Activated naive CD8-positive, alpha-beta T cell treated with anti-CD3 and anti-CD28 coated beads, Interleukin-2, amount 10 ng/mL, durations not matched to agents 7 days and 5 days (primary cell): Measurements from ENCODE around the gene CCDC102A. TPM values are rescaled to one million over a fixed set of nuclear protein-coding genes. Genes with fewer than 3 reads are reported as not detected.

Experiments used
- ATAC-seq: fragments of 150-1000 bp; cut with Tn5 transposase; one replicate; pipeline ENCODE4 v1.10.0; 2021; ENCODE audit warnings: low read depth, moderate library complexity
- POLR2A ChIA-PET: fragments of 350-600 bp; sonication (Branson Sonifier 250); formaldehyde crosslinking; loops from one replicate; lab custom pipeline; 2021; ENCODE audit warnings: antibody characterized with exemption; lab: Charles Lee
- DNase-seq: peaks from one replicate; pipeline ENCODE4 v3.0.0; 2021
- H3K27ac Mint-ChIP-seq: one replicate; pipeline ENCODE4 v1.8.0; 2022; ENCODE audit warnings: mild to moderate bottlenecking, mixed read lengths
- H3K27me3 Mint-ChIP-seq: one replicate; pipeline ENCODE4 v1.8.0; 2022; ENCODE audit warnings: mild to moderate bottlenecking, moderate library complexity, mixed read lengths
- H3K36me3 Mint-ChIP-seq: one replicate; pipeline ENCODE4 v1.8.0; 2021; ENCODE audit warnings: mild to moderate bottlenecking, mixed read lengths
- H3K4me1 Mint-ChIP-seq: one replicate; pipeline ENCODE4 v1.8.0; 2021; ENCODE audit warnings: mixed read lengths
- H3K4me3 Mint-ChIP-seq: one replicate; pipeline ENCODE4 v1.8.0; 2022; ENCODE audit warnings: mild to moderate bottlenecking, moderate library complexity, mixed read lengths
- H3K9me3 Mint-ChIP-seq: one replicate; pipeline ENCODE4 v1.8.0; 2021; ENCODE audit warnings: mixed read lengths
- total RNA-seq, 2 experiments: library from RNA; stranded (reverse); gene quantifications; one replicate each; pipeline ENCODE4 v1.2.3, GENCODE V29; 2021

The CCDC102A gene
- 10 to 100 TPM; 11.3 to 15.1 TPM for total RNA-seq

- Mint-ChIP-seq H3K36me3 (no peaks in the 10 kb centered on the region), H3K27ac (peak within 1 kb of the TSS; percentile 87), H3K9me3 (no peaks in the 10 kb centered on the region), H3K27me3 (no peaks in the 10 kb centered on the region), H3K4me1 (peaks cover 64% of the 10 kb centered on the region), H3K4me3 (peak within 1 kb of the TSS; percentile 90)
- POLR2A ChIA-PET = interaction anchor here (0.6 to 2.5 kb wide), 8 partner anchors 9 to 90 kb away, joined by 3 to 10 read pairs (median 7); partner anchors contain the start of genes CIAPIN1, COQ9 and DOK4
- peak; percentile 55 for ATAC-seq
- DNase-seq = peak; percentile 69
These were observed at the start of gene CCDC102A for GRCh38 chr16:57536306-57537193. TSS of gene CCDC102A (minus strand) at chr16:57536571. CDS start at chr16:57529177, 7,394 bp downstream.

- no peak for ATAC-seq
- Mint-ChIP-seq H3K36me3 (peaks cover 12% of the 10 kb centered on the region), H3K9me3 (no peaks in the 10 kb centered on the region), H3K4me3 (peak overlapping the region; percentile 26), H3K27me3 (no peaks in the 10 kb centered on the region), H3K27ac (peak overlapping the region; percentile 30), H3K4me1 (peaks cover 42% of the 10 kb centered on the region)
- DNase-seq = no peak
- POLR2A ChIA-PET = no interaction called here
These were observed 48.8 kb upstream of the CCDC102A start for GRCh38 chr16:57585051-57585687.

DNA sequence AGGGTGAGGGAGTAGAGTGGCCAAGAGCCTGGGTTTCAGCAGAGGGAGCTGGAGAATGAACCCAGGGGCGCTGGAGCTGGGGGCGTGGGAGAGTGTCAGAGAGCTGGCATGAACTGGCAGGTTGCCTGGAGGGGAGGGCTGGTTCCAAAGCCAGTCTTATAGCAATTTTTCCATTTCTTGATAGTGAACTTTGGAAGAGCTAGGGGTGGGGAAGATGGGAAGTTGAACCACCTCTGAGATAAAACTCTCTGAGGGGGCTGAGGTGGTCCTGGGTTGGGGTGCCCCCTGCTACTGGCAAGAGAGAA lies 42.9 kb upstream of the CCDC102A start:
- DNase-seq = no peak
- peak overlapping the region; percentile 96 for H3K27ac Mint-ChIP-seq
- peaks cover 55% of the 10 kb centered on the region for H3K4me1 Mint-ChIP-seq
- no peaks in the 10 kb centered on the region for H3K9me3 Mint-ChIP-seq
- POLR2A ChIA-PET = interaction anchor here (0.6 to 4.2 kb wide), 2 partner anchors 13 to 30 kb away, joined by 3 to 52 read pairs; no protein-coding TSS in a partner anchor
- no peaks in the 10 kb centered on the region for H3K27me3 Mint-ChIP-seq
- H3K4me3 Mint-ChIP-seq = peak overlapping the region; percentile 62
- ATAC-seq = no peak
- H3K36me3 Mint-ChIP-seq = peaks cover 24% of the 10 kb centered on the region

- H3K27ac Mint-ChIP-seq = peak overlapping the region; percentile 96
- H3K27me3 Mint-ChIP-seq = no peaks in the 10 kb centered on the region
- peak overlapping the region; percentile 62 for H3K4me3 Mint-ChIP-seq
- DNase-seq (no peak), ATAC-seq (no peak)
- no peaks in the 10 kb centered on the region for H3K9me3 Mint-ChIP-seq
- POLR2A ChIA-PET = interaction anchor here (0.6 to 4.2 kb wide), 8 partner anchors 14 to 559 kb away, joined by 3 to 52 read pairs (median 15); partner anchors contain the start of gene ADGRG5
- H3K4me1 Mint-ChIP-seq = peaks cover 54% of the 10 kb centered on the region
- peaks cover 23% of the 10 kb centered on the region for H3K36me3 Mint-ChIP-seq
These were observed 42.4 kb upstream of the CCDC102A start for GRCh38 chr16:57578521-57579360.

DNA sequence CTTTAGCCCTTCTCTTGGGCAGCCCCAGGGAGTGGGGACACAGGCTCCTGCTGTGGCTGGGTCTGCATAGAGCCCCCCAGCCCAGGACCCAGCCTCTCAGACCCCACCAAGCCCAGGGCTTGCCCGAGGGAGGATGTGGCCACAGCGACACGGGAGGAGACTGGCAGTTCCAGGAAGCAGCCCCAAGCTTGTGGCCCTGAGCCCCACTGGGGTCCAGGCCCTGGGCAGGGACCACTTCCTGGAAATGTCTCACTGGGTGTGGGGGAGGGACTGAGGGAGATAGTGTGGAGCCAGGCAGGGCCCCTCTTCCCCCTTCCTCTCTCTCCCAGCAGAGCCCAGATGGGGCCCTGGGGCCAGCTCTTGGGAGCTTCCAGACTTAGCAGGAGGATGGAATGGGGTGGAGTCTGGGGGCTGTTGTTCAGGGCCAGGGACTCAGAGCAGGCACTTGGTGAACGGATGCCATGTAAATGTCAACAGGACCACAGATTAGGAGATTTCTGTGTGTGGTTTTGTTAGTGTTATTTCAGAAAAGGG lies 41.4 kb upstream of the CCDC102A start:
- H3K36me3 Mint-ChIP-seq = peaks cover 23% of the 10 kb centered on the region
- POLR2A ChIA-PET = interaction anchor here (0.5 to 4.2 kb wide), 14 partner anchors 14 to 558 kb away, joined by 3 to 52 read pairs (median 9); partner anchors contain the start of genes ADGRG5, CCDC102A, KATNB1 and POLR2C
- ATAC-seq = peak; percentile 77
- no peaks in the 10 kb centered on the region for H3K27me3 Mint-ChIP-seq
- peaks cover 53% of the 10 kb centered on the region for H3K4me1 Mint-ChIP-seq
- peak overlapping the region; percentile 62 for H3K4me3 Mint-ChIP-seq
- H3K9me3 Mint-ChIP-seq = no peaks in the 10 kb centered on the region
- peak overlapping the region; percentile 96 for H3K27ac Mint-ChIP-seq
- peak; percentile 83 for DNase-seq

DNA sequence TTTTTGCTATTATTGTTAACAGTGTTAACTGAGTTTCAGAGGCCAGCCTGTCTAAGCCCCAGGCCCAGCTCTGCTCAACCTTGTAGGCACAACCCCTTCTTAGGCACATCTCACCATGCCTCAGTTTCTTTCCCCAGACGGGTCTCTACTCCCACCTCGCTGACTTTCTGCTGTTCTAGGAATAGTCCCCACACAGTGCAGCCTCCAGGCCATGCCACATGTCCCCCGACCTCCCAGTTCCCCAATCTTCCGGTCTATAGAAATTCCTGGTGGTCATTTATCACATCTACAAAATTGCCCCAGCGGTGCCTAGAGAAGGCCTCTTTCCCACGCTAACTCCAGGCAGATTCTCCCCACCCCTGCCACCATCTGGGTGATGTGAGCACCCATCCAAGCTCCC lies 40.8 kb upstream of the CCDC102A start:
- ATAC-seq = no peak
- H3K27ac Mint-ChIP-seq = peak overlapping the region; percentile 96
- H3K36me3 Mint-ChIP-seq = peaks cover 22% of the 10 kb centered on the region
- no peaks in the 10 kb centered on the region for H3K27me3 Mint-ChIP-seq
- H3K9me3 Mint-ChIP-seq = no peaks in the 10 kb centered on the region
- H3K4me3 Mint-ChIP-seq = peak overlapping the region; percentile 62
- peaks cover 52% of the 10 kb centered on the region for H3K4me1 Mint-ChIP-seq
- POLR2A ChIA-PET = interaction anchor here (0.5 to 4.2 kb wide), 14 partner anchors 15 to 423 kb away, joined by 3 to 52 read pairs (median 9); partner anchors contain the start of genes ADGRG5, CCDC102A, KATNB1 and POLR2C
- DNase-seq = no peak

GRCh38 chr16:57576429-57576870 lies 40.1 kb upstream of the CCDC102A start:
- peak; percentile 89 for DNase-seq
- Mint-ChIP-seq H3K9me3 (no peaks in the 10 kb centered on the region), H3K4me1 (peaks cover 48% of the 10 kb centered on the region), H3K4me3 (no peak overlapping the region), H3K27me3 (no peaks in the 10 kb centered on the region), H3K27ac (peak overlapping the region; percentile 96), H3K36me3 (peaks cover 18% of the 10 kb centered on the region)
- POLR2A ChIA-PET = interaction anchor here (0.5 to 4.2 kb wide), 11 partner anchors 16 to 424 kb away, joined by 3 to 52 read pairs (median 11); partner anchors contain the start of genes ADGRG5, CCDC102A, KATNB1 and USB1
- ATAC-seq = peak; percentile 55

DNA sequence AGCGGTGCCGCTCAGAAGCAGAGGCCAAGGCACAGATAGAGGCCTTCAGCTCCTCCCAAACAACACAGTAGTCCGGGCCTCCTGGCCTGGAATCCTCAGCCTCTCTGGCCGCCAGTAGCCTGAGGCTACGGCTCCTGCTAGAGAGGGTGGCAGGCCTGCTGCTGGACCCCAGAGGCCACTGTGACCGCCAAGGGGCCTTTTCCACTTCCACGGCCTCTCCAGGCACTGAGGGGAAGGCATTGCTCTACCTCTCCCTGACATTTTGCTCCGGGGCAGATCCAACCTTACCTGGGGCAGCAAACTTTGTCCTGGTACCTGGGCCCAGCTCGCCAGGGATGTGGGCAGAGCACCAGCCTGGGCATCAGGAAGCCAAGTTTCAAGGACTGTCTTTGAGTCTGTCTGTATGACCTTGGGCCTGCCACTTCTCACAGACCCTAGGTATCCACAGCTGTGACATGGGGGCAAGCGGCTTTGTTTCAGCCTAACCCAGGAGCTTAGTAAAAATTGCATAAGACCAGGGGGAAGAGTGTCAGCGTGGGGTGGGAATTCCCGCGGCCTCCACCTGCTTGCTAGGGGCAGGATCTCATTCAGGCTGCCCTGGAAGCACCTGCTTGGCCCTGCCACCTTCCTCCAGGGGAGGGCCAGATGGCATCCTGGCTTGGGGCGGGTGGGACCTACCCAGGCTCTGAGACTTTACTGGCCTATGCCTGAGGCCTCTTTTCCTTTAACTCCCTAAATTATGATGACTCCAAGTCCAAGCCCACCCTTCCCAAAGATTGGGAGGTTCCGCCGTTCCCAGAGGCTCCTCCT lies 39.3 kb upstream of the CCDC102A start:
- H3K27ac Mint-ChIP-seq = peak overlapping the region; percentile 96
- no peak overlapping the region for H3K4me3 Mint-ChIP-seq
- POLR2A ChIA-PET = interaction anchor here (1.2 to 4.2 kb wide), 7 partner anchors 17 to 425 kb away, joined by 4 to 52 read pairs (median 17); partner anchors contain the start of genes CCDC102A, KATNB1, USB1 and ZNF319
- H3K4me1 Mint-ChIP-seq = peaks cover 47% of the 10 kb centered on the region
- peaks cover 18% of the 10 kb centered on the region for H3K36me3 Mint-ChIP-seq
- ATAC-seq = no peak
- DNase-seq = no peak
- no peaks in the 10 kb centered on the region for H3K27me3 Mint-ChIP-seq
- no peaks in the 10 kb centered on the region for H3K9me3 Mint-ChIP-seq

- H3K27me3 Mint-ChIP-seq = no peaks in the 10 kb centered on the region
- H3K27ac Mint-ChIP-seq = peak overlapping the region; percentile 67
- no peak for ATAC-seq
- H3K4me1 Mint-ChIP-seq = peaks cover 41% of the 10 kb centered on the region
- H3K9me3 Mint-ChIP-seq = peaks cover 2% of the 10 kb centered on the region
- POLR2A ChIA-PET = interaction anchor here (1.2 to 3.7 kb wide), 2 partner anchors 38 to 73 kb away, joined by 4 to 34 read pairs; partner anchors contain the start of gene CCDC102A
- H3K4me3 Mint-ChIP-seq = no peak overlapping the region
- no peak for DNase-seq
- H3K36me3 Mint-ChIP-seq = peaks cover 18% of the 10 kb centered on the region
These were observed 38.5 kb upstream of the CCDC102A start for GRCh38 chr16:57574646-57575467.

- Mint-ChIP-seq H3K36me3 (peaks cover 19% of the 10 kb centered on the region), H3K27me3 (no peaks in the 10 kb centered on the region), H3K9me3 (peaks cover 8% of the 10 kb centered on the region), H3K4me1 (peaks cover 38% of the 10 kb centered on the region), H3K27ac (peak overlapping the region; percentile 67), H3K4me3 (no peak overlapping the region)
- POLR2A ChIA-PET = no interaction called here
- no peak for ATAC-seq
- DNase-seq = no peak
These were observed 37.7 kb upstream of the CCDC102A start for GRCh38 chr16:57574086-57574485.
